Erythroblast (primary cell): ENCODE measurements around the gene SCAP.
"Not testable (repeated sequence)": the region's sequence is repeated elsewhere in the genome, so short reads cannot be mapped to it uniquely, and the experiment has no call there.

Experiments used
- GATA1 ChIP-seq: IDR thresholded peaks from 2 replicates; pipeline ENCODE4 v1.6.1; 2011; ENCODE audit warnings: low read depth, mild to moderate bottlenecking, control low read depth, low read length, moderate library complexity
- POLR2A ChIP-seq: IDR thresholded peaks from 2 replicates; pipeline ENCODE4 v1.6.1; 2011; ENCODE audit warnings: mild to moderate bottlenecking, low read length

GRCh38 chr3:47505267-47505666, 29.5 kb upstream of the SCAP start:
- TF ChIP-seq POLR2A, GATA1: not testable (repeated sequence)
